ENCODE results near the gene FAM118B.

Gene FAM118B

GRCh38 chr11:126257764-126258163 is 46.2 kb downstream of the FAM118B start:
- no peak for TF ChIP-seq CTCF (IDR thresholded peaks at IDR 0.05; ENCODE audit: low read depth, low read length)
- no peak overlapping the region for H3K4me3 ChIP-seq (ENCODE audit: low read depth, low read length)

GRCh38 chr11:126262216-126262615 is 50.6 kb downstream of the FAM118B start:
- no peak for TF ChIP-seq CTCF (IDR thresholded peaks at IDR 0.05; ENCODE audit: low read depth, low read length)
- no peak overlapping the region for H3K4me3 ChIP-seq (ENCODE audit: low read depth, low read length)

GRCh38 chr11:126263489-126263888 is 51.9 kb downstream of the FAM118B start:
- H3K4me3 ChIP-seq (ENCODE audit: low read depth, low read length), result no peak overlapping the region
- TF ChIP-seq CTCF (IDR thresholded peaks at IDR 0.05; ENCODE audit: low read depth, low read length), result no peak

- TF ChIP-seq CTCF (IDR thresholded peaks at IDR 0.05; ENCODE audit: low read depth, low read length), result no peak
These were observed 54.2 kb downstream of the FAM118B start for GRCh38 chr11:126265811-126266210.

GRCh38 chr11:126267650-126268049 is 56.1 kb downstream of the FAM118B start:
- H3K4me3 ChIP-seq (ENCODE audit: low read depth, low read length), result peak overlapping the region; percentile 99
- no peak for TF ChIP-seq CTCF (IDR thresholded peaks at IDR 0.05; ENCODE audit: low read depth, low read length)

More at GRCh38 chr11:126265811-126266210, 54.2 kb downstream of the FAM118B start:
- H3K4me3 ChIP-seq (ENCODE audit: low read depth, low read length), result no peak overlapping the region

- H3K4me3 ChIP-seq (ENCODE audit: low read depth, low read length), result peak overlapping the region; percentile 99
- TF ChIP-seq CTCF (IDR thresholded peaks at IDR 0.05; ENCODE audit: low read depth, low read length), result no peak
These were observed 56.8 kb downstream of the FAM118B start for GRCh38 chr11:126268361-126268707.

GRCh38 chr11:126268708-126269579 is 57.4 kb downstream of the FAM118B start, which contains the start of the genes FOXRED1 and SRPRA:
TSS of gene FOXRED1 (plus strand) at chr11:126269154. CDS start at chr11:126269207, 53 bp downstream.
TSS of gene SRPRA (minus strand) at chr11:126268895. CDS start at chr11:126268804, 91 bp downstream.
- H3K4me3 ChIP-seq (ENCODE audit: low read depth, low read length), result peak within 1 kb of the TSS; percentile 99
- no peak for TF ChIP-seq CTCF (IDR thresholded peaks at IDR 0.05; ENCODE audit: low read depth, low read length)
